ENCODE measurements around the gene SUOX.
"Not testable (repeated sequence)": the region's sequence is repeated elsewhere in the genome, so short reads cannot be mapped to it uniquely, and the experiment has no call there.

SUOX gene

DNA sequence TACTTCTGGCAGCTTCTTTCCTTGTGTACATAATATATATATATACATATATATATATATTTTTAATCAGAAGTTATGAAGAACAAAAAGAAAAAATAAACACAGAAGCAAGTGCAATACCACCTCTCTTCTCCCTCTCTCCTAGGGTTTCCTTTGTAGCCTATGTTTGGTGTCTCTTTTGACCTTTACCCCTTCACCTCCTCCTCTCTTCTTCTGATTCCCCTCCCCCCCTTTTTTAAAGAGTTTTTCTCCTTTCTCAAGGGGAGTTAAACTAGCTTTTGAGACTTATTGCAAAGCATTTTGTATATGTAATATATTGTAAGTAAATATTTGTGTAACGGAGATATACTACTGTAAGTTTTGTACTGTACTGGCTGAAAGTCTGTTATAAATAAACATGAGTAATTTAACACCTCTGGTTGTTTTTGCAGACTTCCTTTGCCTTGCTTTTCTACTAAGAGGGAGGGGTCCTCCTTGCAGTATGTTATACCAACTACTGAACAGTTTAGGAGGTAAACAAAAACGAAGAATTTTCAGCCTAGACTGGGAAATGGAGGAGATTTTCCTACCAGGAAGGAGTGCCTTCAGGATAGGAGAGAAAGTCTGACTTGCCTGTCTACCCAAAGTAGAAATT, 41.1 kb downstream of the SUOX start:
- WGBS (ENCODE audit: extremely low coverage, insufficient coverage, low lambda C conversion rate) = 100% methylated on average over 1 of the region's 2 CpGs
- Histone ChIP-seq H3K79me2 (ENCODE audit: control insufficient read depth, insufficient read depth, low read length) (peaks cover 12% of the 10 kb centered on the region), H3K9ac (ENCODE audit: low read length) (no peak overlapping the region), H2BK120ac (ENCODE audit: low read depth, low read length) (no peak overlapping the region), H2AK5ac (ENCODE audit: low read length) (no peak overlapping the region), H2BK15ac (replicated peaks; ENCODE audit: low read depth) (no peak overlapping the region), H3K79me1 (ENCODE audit: low read length) (peaks cover 1% of the 10 kb centered on the region), H3K27ac (ENCODE audit: low read depth, low read length) (no peak overlapping the region), H3K4me2 (ENCODE audit: low read length) (no peak overlapping the region), H3K23ac (ENCODE audit: low read length) (no peak overlapping the region), H3K4ac (ENCODE audit: low read depth, low read length) (no peak overlapping the region), H3K18ac (ENCODE audit: low read length) (no peak overlapping the region), H4K8ac (ENCODE audit: low read depth, low read length) (no peak overlapping the region), H3K56ac (ENCODE audit: low read length) (no peak overlapping the region), H3K4me3 (ENCODE audit: low read length) (no peak overlapping the region), H3K4me1 (ENCODE audit: control insufficient read depth, low read depth, low read length) (peaks cover 2% of the 10 kb centered on the region), H4K5ac (ENCODE audit: low read length) (no peak overlapping the region), H3K36me3 (ENCODE audit: control insufficient read depth, insufficient read depth, low read length) (peaks cover 2% of the 10 kb centered on the region), H3K27me3 (ENCODE audit: insufficient read depth, low read length, poor library complexity) (no peaks in the 10 kb centered on the region), H2BK5ac (ENCODE audit: low read length) (no peak overlapping the region)
- DNase-seq = no peak

DNA sequence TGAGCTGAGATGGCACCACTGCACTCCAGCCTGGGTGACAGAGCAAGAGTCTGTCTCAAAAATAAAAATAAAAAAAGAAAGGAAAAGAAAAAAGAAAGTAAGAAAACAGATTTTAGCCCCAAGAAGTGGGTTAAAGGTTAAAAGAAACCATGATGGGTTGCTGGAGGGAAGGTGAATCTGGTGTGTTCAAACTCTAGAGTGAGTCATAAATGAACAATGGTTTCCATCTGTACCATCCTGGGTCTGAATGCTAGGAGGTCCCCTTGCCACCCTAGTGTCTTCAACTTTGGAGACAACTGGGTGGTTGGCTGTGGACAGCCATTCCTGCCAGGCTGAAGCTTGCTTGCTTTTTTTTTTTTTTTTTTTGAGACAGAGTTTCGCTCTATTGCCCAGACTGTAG, 43.1 kb downstream of the SUOX start:
- no peak overlapping the region for H3K23ac ChIP-seq (ENCODE audit: low read length)
- no peaks in the 10 kb centered on the region for H3K27me3 ChIP-seq (ENCODE audit: insufficient read depth, low read length, poor library complexity)
- no peak overlapping the region for H3K9ac ChIP-seq (ENCODE audit: low read length)
- no peak overlapping the region for H2BK15ac ChIP-seq (replicated peaks; ENCODE audit: low read depth)
- H3K4me2 ChIP-seq (ENCODE audit: low read length) = no peak overlapping the region
- peak overlapping the region; percentile 25 for H3K56ac ChIP-seq (ENCODE audit: low read length)
- peaks cover 16% of the 10 kb centered on the region for H3K79me2 ChIP-seq (ENCODE audit: control insufficient read depth, insufficient read depth, low read length)
- no peak for DNase-seq
- H3K36me3 ChIP-seq (ENCODE audit: control insufficient read depth, insufficient read depth, low read length) = peaks cover 4% of the 10 kb centered on the region
- WGBS (ENCODE audit: extremely low coverage, insufficient coverage, low lambda C conversion rate) = no CpG with 5 or more reads among the region's 1 CpG
- H4K5ac ChIP-seq (ENCODE audit: low read length) = no peak overlapping the region
- H3K4ac ChIP-seq (ENCODE audit: low read depth, low read length) = no peak overlapping the region
- H3K79me1 ChIP-seq (ENCODE audit: low read length) = peaks cover 1% of the 10 kb centered on the region
- no peak overlapping the region for H3K27ac ChIP-seq (ENCODE audit: low read depth, low read length)
- H3K4me3 ChIP-seq (ENCODE audit: low read length) = no peak overlapping the region
- peaks cover 2% of the 10 kb centered on the region for H3K4me1 ChIP-seq (ENCODE audit: control insufficient read depth, low read depth, low read length)
- no peak overlapping the region for H3K18ac ChIP-seq (ENCODE audit: low read length)
- no peak overlapping the region for H4K8ac ChIP-seq (ENCODE audit: low read depth, low read length)
- no peak overlapping the region for H2BK120ac ChIP-seq (ENCODE audit: low read depth, low read length)
- no peak overlapping the region for H2AK5ac ChIP-seq (ENCODE audit: low read length)
- H2BK5ac ChIP-seq (ENCODE audit: low read length) = no peak overlapping the region

DNA sequence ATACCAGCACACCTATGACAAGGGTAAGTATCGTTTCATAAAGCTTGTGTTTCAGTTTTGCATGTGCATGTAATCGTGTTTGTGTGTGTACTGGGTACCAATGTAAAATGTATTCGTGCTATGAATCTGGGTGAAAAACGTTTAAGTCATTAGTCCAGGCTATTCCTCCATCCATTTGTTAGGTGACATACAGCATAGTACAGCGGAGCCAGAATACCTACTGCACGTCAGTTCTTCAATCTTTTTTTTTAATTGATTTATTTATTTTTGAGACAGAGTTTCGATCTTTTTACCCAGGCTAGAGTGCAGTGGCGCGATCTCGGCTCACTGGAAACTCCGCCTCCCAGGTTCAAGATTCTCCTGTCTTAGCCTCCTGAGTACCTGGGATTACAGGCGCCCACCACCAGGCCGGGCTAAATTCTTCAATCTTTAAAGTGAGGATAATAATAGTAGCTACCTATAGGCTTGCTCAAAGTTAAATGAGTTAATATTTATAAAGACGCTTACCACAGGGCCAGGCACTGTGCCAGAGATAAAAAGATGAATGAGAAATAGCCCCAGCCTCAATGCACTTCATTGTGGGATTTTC, 44.0 kb downstream of the SUOX start:
- peak overlapping the region; percentile 85 for H3K18ac ChIP-seq (ENCODE audit: low read length)
- H4K8ac ChIP-seq (ENCODE audit: low read depth, low read length) = no peak overlapping the region
- H3K56ac ChIP-seq (ENCODE audit: low read length) = peak overlapping the region; percentile 86
- H3K36me3 ChIP-seq (ENCODE audit: control insufficient read depth, insufficient read depth, low read length) = peaks cover 4% of the 10 kb centered on the region
- H3K4me1 ChIP-seq (ENCODE audit: control insufficient read depth, low read depth, low read length) = peaks cover 2% of the 10 kb centered on the region
- peak overlapping the region; percentile 33 for H3K4me2 ChIP-seq (ENCODE audit: low read length)
- H2BK15ac ChIP-seq (replicated peaks; ENCODE audit: low read depth) = no peak overlapping the region
- peaks cover 1% of the 10 kb centered on the region for H3K79me1 ChIP-seq (ENCODE audit: low read length)
- H3K79me2 ChIP-seq (ENCODE audit: control insufficient read depth, insufficient read depth, low read length) = peaks cover 16% of the 10 kb centered on the region
- no CpG with 5 or more reads among the region's 14 CpGs for WGBS (ENCODE audit: extremely low coverage, insufficient coverage, low lambda C conversion rate)
- no peak overlapping the region for H3K4me3 ChIP-seq (ENCODE audit: low read length)
- peak overlapping the region; percentile 73 for H3K27ac ChIP-seq (ENCODE audit: low read depth, low read length)
- H3K4ac ChIP-seq (ENCODE audit: low read depth, low read length) = peak overlapping the region; percentile 39
- DNase-seq = no peak
- no peak overlapping the region for H2BK120ac ChIP-seq (ENCODE audit: low read depth, low read length)
- no peak overlapping the region for H3K23ac ChIP-seq (ENCODE audit: low read length)
- no peaks in the 10 kb centered on the region for H3K27me3 ChIP-seq (ENCODE audit: insufficient read depth, low read length, poor library complexity)
- H3K9ac ChIP-seq (ENCODE audit: low read length) = peak overlapping the region; percentile 78
- H2BK5ac ChIP-seq (ENCODE audit: low read length) = peak overlapping the region; percentile 67
- H2AK5ac ChIP-seq (ENCODE audit: low read length) = no peak overlapping the region
- H4K5ac ChIP-seq (ENCODE audit: low read length) = peak overlapping the region; percentile 77

GRCh38 chr12:56041552-56042429, 44.7 kb downstream of the SUOX start, which contains the start of gene RPS26:
RPS26 (plus strand) TSS chr12:56041918; CDS start chr12:56042167, 249 bp downstream.
- Histone ChIP-seq H2BK120ac (ENCODE audit: low read depth, low read length) (no peak within 1 kb of the TSS), H4K5ac (ENCODE audit: low read length) (peak within 1 kb of the TSS; percentile 77), H3K36me3 (ENCODE audit: control insufficient read depth, insufficient read depth, low read length) (peaks cover 4% of the 10 kb centered on the region), H3K4ac (ENCODE audit: low read depth, low read length) (peak within 1 kb of the TSS; percentile 93), H2BK5ac (ENCODE audit: low read length) (peak within 1 kb of the TSS; percentile 77), H4K8ac (ENCODE audit: low read depth, low read length) (no peak within 1 kb of the TSS), H3K27ac (ENCODE audit: low read depth, low read length) (peak within 1 kb of the TSS; percentile 73), H3K79me2 (ENCODE audit: control insufficient read depth, insufficient read depth, low read length) (peaks cover 16% of the 10 kb centered on the region), H3K56ac (ENCODE audit: low read length) (peak within 1 kb of the TSS; percentile 98), H2AK5ac (ENCODE audit: low read length) (peak within 1 kb of the TSS; percentile 89), H3K23ac (ENCODE audit: low read length) (no peak within 1 kb of the TSS), H2BK15ac (replicated peaks; ENCODE audit: low read depth) (no peak within 1 kb of the TSS), H3K4me2 (ENCODE audit: low read length) (peak within 1 kb of the TSS; percentile 83), H3K18ac (ENCODE audit: low read length) (peak within 1 kb of the TSS; percentile 85), H3K4me1 (ENCODE audit: control insufficient read depth, low read depth, low read length) (peaks cover 2% of the 10 kb centered on the region), H3K27me3 (ENCODE audit: insufficient read depth, low read length, poor library complexity) (no peaks in the 10 kb centered on the region), H3K9ac (ENCODE audit: low read length) (peak within 1 kb of the TSS; percentile 99), H3K4me3 (ENCODE audit: low read length) (peak within 1 kb of the TSS; percentile 98), H3K79me1 (ENCODE audit: low read length) (peaks cover 1% of the 10 kb centered on the region)
- peak; percentile 100 for DNase-seq
- no CpG with 5 or more reads among the region's 50 CpGs for WGBS (ENCODE audit: extremely low coverage, insufficient coverage, low lambda C conversion rate)

DNA sequence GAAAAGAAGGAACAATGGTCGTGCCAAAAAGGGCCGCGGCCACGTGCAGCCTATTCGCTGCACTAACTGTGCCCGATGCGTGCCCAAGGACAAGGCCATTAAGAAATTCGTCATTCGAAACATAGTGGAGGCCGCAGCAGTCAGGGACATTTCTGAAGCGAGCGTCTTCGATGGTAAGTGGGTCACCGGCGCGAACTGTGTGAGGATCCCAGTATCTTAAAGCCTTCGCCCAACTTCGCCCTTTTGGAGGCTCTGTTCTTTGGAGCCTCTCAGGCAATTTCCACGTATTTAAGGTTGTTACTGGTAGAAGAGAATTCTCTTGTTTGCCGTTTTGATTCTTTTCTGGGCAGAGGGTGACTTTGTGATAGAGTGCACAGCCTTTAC, 45.3 kb downstream of the SUOX start:
- no CpG with 5 or more reads among the region's 20 CpGs for WGBS (ENCODE audit: extremely low coverage, insufficient coverage, low lambda C conversion rate)
- not testable (repeated sequence) for H3K18ac ChIP-seq (ENCODE audit: low read length); H3K4ac ChIP-seq (ENCODE audit: low read depth, low read length); H2BK15ac ChIP-seq (replicated peaks; ENCODE audit: low read depth); H3K23ac ChIP-seq (ENCODE audit: low read length); H3K79me1 ChIP-seq (ENCODE audit: low read length); H3K27me3 ChIP-seq (ENCODE audit: insufficient read depth, low read length, poor library complexity); H2AK5ac ChIP-seq (ENCODE audit: low read length); H3K27ac ChIP-seq (ENCODE audit: low read depth, low read length); DNase-seq; H3K4me1 ChIP-seq (ENCODE audit: control insufficient read depth, low read depth, low read length); H4K8ac ChIP-seq (ENCODE audit: low read depth, low read length); H2BK5ac ChIP-seq (ENCODE audit: low read length); H2BK120ac ChIP-seq (ENCODE audit: low read depth, low read length); H3K36me3 ChIP-seq (ENCODE audit: control insufficient read depth, insufficient read depth, low read length)
- peak overlapping the region; percentile 98 for H3K56ac ChIP-seq (ENCODE audit: low read length)
- peaks cover 16% of the 10 kb centered on the region for H3K79me2 ChIP-seq (ENCODE audit: control insufficient read depth, insufficient read depth, low read length)
- peak overlapping the region; percentile 23 for H4K5ac ChIP-seq (ENCODE audit: low read length)
- H3K9ac ChIP-seq (ENCODE audit: low read length) = peak overlapping the region; percentile 99
- peak overlapping the region; percentile 98 for H3K4me3 ChIP-seq (ENCODE audit: low read length)
- H3K4me2 ChIP-seq (ENCODE audit: low read length) = peak overlapping the region; percentile 83
